Measurements from ENCODE around the gene ITCH.
"Not testable (repeated sequence)": the region's sequence is repeated elsewhere in the genome, so short reads cannot be mapped to it uniquely, and the experiment has no call there.

Gene ITCH

GRCh38 chr20:34472246-34472925 is 109.3 kb downstream of the ITCH start:
- no peak for DNase-seq

- peak; percentile 9 to 56 (median 31) for DNase-seq
Observed at GRCh38 chr20:34473262-34473883, 110.3 kb downstream of the ITCH start.

- no peak for DNase-seq
Observed at GRCh38 chr20:34475979-34476736, 113.1 kb downstream of the ITCH start.

GRCh38 chr20:34479627-34480026 is 116.6 kb downstream of the ITCH start:
- no peak for DNase-seq

GRCh38 chr20:34482154-34482553 is 119.1 kb downstream of the ITCH start:
- DNase-seq = not testable (repeated sequence)

GRCh38 chr20:34483585-34484220 is 120.6 kb downstream of the ITCH start:
- DNase-seq = not testable (repeated sequence)

- no peak for DNase-seq
Observed at GRCh38 chr20:34485068-34485634, 122.1 kb downstream of the ITCH start.

GRCh38 chr20:34491226-34491931 is 128.3 kb downstream of the ITCH start:
- DNase-seq = no peak

GRCh38 chr20:34491932-34492509 is 128.9 kb downstream of the ITCH start:
- DNase-seq = no peak

- no peak for DNase-seq
Observed at GRCh38 chr20:34493646-34494045, 130.6 kb downstream of the ITCH start.

GRCh38 chr20:34495307-34495706 is 132.2 kb downstream of the ITCH start:
- no peak for DNase-seq

GRCh38 chr20:34495916-34496315 is 132.8 kb downstream of the ITCH start:
- no peak for DNase-seq

- not testable (repeated sequence) for DNase-seq
Observed at GRCh38 chr20:34497596-34497995, 134.5 kb downstream of the ITCH start.

- no peak for DNase-seq
Observed at GRCh38 chr20:34500823-34501222, 137.8 kb downstream of the ITCH start.

GRCh38 chr20:34506480-34506879 is 143.4 kb downstream of the ITCH start:
- DNase-seq = peak in 1 of 3 experiments; percentile 19

- DNase-seq = no peak
Observed at GRCh38 chr20:34507702-34508413, 144.8 kb downstream of the ITCH start.

GRCh38 chr20:34510575-34510974 is 147.5 kb downstream of the ITCH start:
- DNase-seq = no peak

- DNase-seq = no peak
Observed at GRCh38 chr20:34511891-34512265, 148.8 kb downstream of the ITCH start.

GRCh38 chr20:34512266-34512954 is 149.3 kb downstream of the ITCH start:
- no peak for DNase-seq

- no peak for DNase-seq
Observed at GRCh38 chr20:34512955-34513419, 149.9 kb downstream of the ITCH start.

GRCh38 chr20:34514034-34514433 is 151.0 kb downstream of the ITCH start:
- DNase-seq = not testable (repeated sequence)

Data from NCI-H1417 (cell line).